Kidney (tissue), 14 donors: ENCODE results near the gene ERO1B. TPM values are rescaled to one million over a fixed set of nuclear protein-coding genes. Genes with fewer than 3 reads are reported as not detected.
"Not testable (repeated sequence)": the region's sequence is repeated elsewhere in the genome, so short reads cannot be mapped to it uniquely, and the experiment has no call there.

Experiments used
- DNase-seq, 5 donors: peaks; one replicate each; pipeline ENCODE4 v3.0.0-alpha.2; 2013 to 2020
- FAIRE-seq: peaks from 2 replicates; lab custom pipeline; 2012; peaks lifted over from hg19 to GRCh38; lab: Jason Lieb, UNC
- H3K27ac ChIP-seq, 2 donors: one replicate each; pipeline ENCODE4 v1.7.0; 2013; ENCODE audit warnings: low read depth in 2 of 2, low read length in 2 of 2, inconsistent platforms in 1 of 2
- H3K27me3 ChIP-seq: one replicate; pipeline ENCODE4 v1.7.1; 2013; ENCODE audit warnings: low read length, inconsistent platforms; ENCODE audit not compliant: control insufficient read depth, insufficient read depth
- H3K36me3 ChIP-seq, 3 donors: one replicate each; pipeline versions ENCODE4 v1.7.0 to v1.7.1; 2013; ENCODE audit warnings: low read length in 3 of 3, control low read depth in 1 of 3, inconsistent platforms in 1 of 3; ENCODE audit not compliant: insufficient read depth in 3 of 3, control insufficient read depth in 2 of 3
- H3K4me1 ChIP-seq, 3 donors: one replicate each; pipeline versions ENCODE4 v1.7.0 to v1.7.1; 2013; ENCODE audit warnings: low read length in 3 of 3, inconsistent platforms in 1 of 3, low read depth in 1 of 3; ENCODE audit not compliant: control insufficient read depth in 2 of 3, insufficient read depth in 2 of 3
- H3K4me3 ChIP-seq, 3 donors: one replicate each; pipeline versions ENCODE4 v1.7.0 to v1.8.1; 2013; ENCODE audit warnings: low read length in 3 of 3, control low read depth in 1 of 3, inconsistent platforms in 1 of 3
- H3K9ac ChIP-seq, 3 donors: one replicate each; pipeline versions ENCODE4 v1.7.0 to v1.7.1; 2013; ENCODE audit warnings: low read length in 3 of 3, control low read depth in 1 of 3, inconsistent platforms in 1 of 3
- H3K9me3 ChIP-seq, 3 donors: one replicate each; pipeline versions ENCODE4 v1.7.0 to v1.7.1; 2013; ENCODE audit warnings: low read length in 3 of 3, control low read depth in 1 of 3, inconsistent platforms in 1 of 3; ENCODE audit not compliant: control insufficient read depth in 2 of 3, insufficient read depth in 1 of 3
- CTCF ChIP-seq: IDR thresholded peaks from 3 replicates; pipeline ENCODE4 v1.5.1; 2012; ENCODE audit warnings: mild to moderate bottlenecking, moderate library complexity, borderline replicate concordance; ENCODE audit not compliant: insufficient read depth; ENCODE audit errors: extremely low read depth
- intact Hi-C: fragments of 100-400 bp; cut with DNase I; formaldehyde crosslinking; loops from one replicate; pipeline ENCODE4 v1.11.1; 2022
- polyA plus RNA-seq: library from polyadenylated mRNA; stranded (reverse); fragments of 350-450 nt; fragmentation: Illumina TruSeq; extraction: RNeasy Lipid Tissue Mini Kit (QIAGEN cat#74804); gene quantifications from one replicate; pipeline ENCODE4 v1.2.3, GENCODE V29; 2014; ENCODE audit warnings: low read depth, low replicate concordance; ENCODE audit not compliant: insufficient read depth
- total RNA-seq: library from RNA; stranded (reverse); fragmentation: NEBNext Ultra II Directional; extraction: Animal tissue kit (Norgen Biotek cat#: 25700); gene quantifications from one replicate; pipeline ENCODE4 v1.2.1, GENCODE V29; 2021
- donor health status: control.
- donor health status: control.
- donor health status: control.
- donor health status: control.
- donor health status: control.
- donor health status: DM: yes; HTN: yes; CAD: no.
- donor health status: Normal renal cell carcinoma (clear cell type).

The ERO1B gene
- total and polyA plus RNA-seq, 2 donors from 2014 or later, result 5.7 to 9.9 TPM

- FAIRE-seq (no peak), DNase-seq (no peak)
- Histone ChIP-seq H3K9ac (no peak overlapping the region), H3K4me3 (no peak overlapping the region), H3K36me3 (no peaks in the 10 kb centered on the region), H3K27ac (no peak overlapping the region), H3K4me1 (no peaks in the 10 kb centered on the region), H3K27me3 (no peaks in the 10 kb centered on the region), H3K9me3 (no peaks in the 10 kb centered on the region)
- intact Hi-C loops, result no loop called here
- TF ChIP-seq CTCF, result no peak
These were observed 33.3 kb upstream of the ERO1B start for GRCh38 chr1:236315092-236315491.

- not testable (repeated sequence) for DNase-seq, H3K9ac ChIP-seq, FAIRE-seq
These were observed 32.3 kb upstream of the ERO1B start for GRCh38 chr1:236314050-236314449.

GRCh38 chr1:236313427-236313826 is 31.7 kb upstream of the ERO1B start:
- Histone ChIP-seq H3K36me3 (no peaks in the 10 kb centered on the region), H3K9me3 (no peaks in the 10 kb centered on the region), H3K4me1 (no peaks in the 10 kb centered on the region), H3K4me3 (no peak overlapping the region), H3K9ac (no peak overlapping the region), H3K27ac (no peak overlapping the region), H3K27me3 (no peaks in the 10 kb centered on the region)
- no peak for FAIRE-seq
- DNase-seq, result no peak
- intact Hi-C loops, result no loop called here
- TF ChIP-seq CTCF, result no peak

More at GRCh38 chr1:236314050-236314449, 32.3 kb upstream of the ERO1B start:
- intact Hi-C loops, H3K27me3 ChIP-seq, H3K36me3 ChIP-seq, H3K27ac ChIP-seq, H3K4me3 ChIP-seq, H3K9me3 ChIP-seq, H3K4me1 ChIP-seq: not testable (repeated sequence)

GRCh38 chr1:236311040-236311439 is 29.3 kb upstream of the ERO1B start:
- Histone ChIP-seq H3K4me3 (no peak overlapping the region), H3K27me3 (no peaks in the 10 kb centered on the region), H3K9ac (no peak overlapping the region), H3K9me3 (no peaks in the 10 kb centered on the region), H3K4me1 (no peaks in the 10 kb centered on the region), H3K27ac (no peak overlapping the region), H3K36me3 (no peaks in the 10 kb centered on the region)
- no peak for FAIRE-seq
- no peak for TF ChIP-seq CTCF
- DNase-seq, result no peak
- intact Hi-C loops, result no loop called here
